GM18508 (cell line): ENCODE data around the gene RHNO1.

Source experiments
- ATAC-seq: cut with Tn5 transposase; IDR thresholded peaks from one replicate; pipeline ENCODE4 v1.9.1; 2021; ENCODE audit warnings: moderate number of reproducible peaks; ENCODE audit not compliant: insufficient read depth, unreplicated experiment

RHNO1 gene, protein sequence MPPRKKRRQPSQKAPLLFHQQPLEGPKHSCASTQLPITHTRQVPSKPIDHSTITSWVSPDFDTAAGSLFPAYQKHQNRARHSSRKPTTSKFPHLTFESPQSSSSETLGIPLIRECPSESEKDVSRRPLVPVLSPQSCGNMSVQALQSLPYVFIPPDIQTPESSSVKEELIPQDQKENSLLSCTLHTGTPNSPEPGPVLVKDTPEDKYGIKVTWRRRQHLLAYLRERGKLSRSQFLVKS

GRCh38 chr12:2877047-2877952, at the start of gene RHNO1, which contains the start of gene FOXM1:
RHNO1 (plus strand) TSS chr12:2877223; CDS start chr12:2885367, 8,144 bp downstream.
FOXM1 (minus strand) TSS chr12:2877174; CDS start chr12:2874478, 2,696 bp downstream.
- no peak for ATAC-seq

GRCh38 chr12:2829275-2829674, 47.7 kb upstream of the RHNO1 start:
- ATAC-seq, result no peak

GRCh38 chr12:2832550-2833127, 44.4 kb upstream of the RHNO1 start:
- no peak for ATAC-seq

DNA sequence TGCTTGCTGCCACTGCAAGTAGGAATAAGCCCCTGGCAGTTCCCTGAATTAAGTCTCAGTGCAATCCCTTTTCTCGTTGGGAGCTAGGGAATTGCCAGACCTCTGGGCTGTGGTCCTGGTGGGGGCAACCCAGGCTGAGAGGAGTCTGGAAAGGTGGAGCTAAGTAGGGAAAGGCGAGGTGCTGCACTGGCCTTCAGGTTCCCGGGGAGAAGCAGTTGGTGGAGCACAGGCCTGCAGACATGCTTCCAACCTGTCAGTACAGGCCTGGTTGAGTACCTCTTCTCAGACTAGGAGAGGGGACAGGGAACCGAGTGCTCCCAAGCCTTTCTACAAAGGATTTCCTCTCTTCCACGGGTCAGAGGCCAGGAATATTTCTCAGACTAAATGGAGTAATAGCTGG, 43.7 kb upstream of the RHNO1 start:
- no peak for ATAC-seq

GRCh38 chr12:2833810-2834209, 43.2 kb upstream of the RHNO1 start:
- ATAC-seq, result no peak

- ATAC-seq, result no peak
Observed at GRCh38 chr12:2834581-2835491, 42.2 kb upstream of the RHNO1 start, which contains the start of gene NRIP2. NRIP2 (minus strand) TSS chr12:2835035; CDS start chr12:2834983, 52 bp downstream.

DNA sequence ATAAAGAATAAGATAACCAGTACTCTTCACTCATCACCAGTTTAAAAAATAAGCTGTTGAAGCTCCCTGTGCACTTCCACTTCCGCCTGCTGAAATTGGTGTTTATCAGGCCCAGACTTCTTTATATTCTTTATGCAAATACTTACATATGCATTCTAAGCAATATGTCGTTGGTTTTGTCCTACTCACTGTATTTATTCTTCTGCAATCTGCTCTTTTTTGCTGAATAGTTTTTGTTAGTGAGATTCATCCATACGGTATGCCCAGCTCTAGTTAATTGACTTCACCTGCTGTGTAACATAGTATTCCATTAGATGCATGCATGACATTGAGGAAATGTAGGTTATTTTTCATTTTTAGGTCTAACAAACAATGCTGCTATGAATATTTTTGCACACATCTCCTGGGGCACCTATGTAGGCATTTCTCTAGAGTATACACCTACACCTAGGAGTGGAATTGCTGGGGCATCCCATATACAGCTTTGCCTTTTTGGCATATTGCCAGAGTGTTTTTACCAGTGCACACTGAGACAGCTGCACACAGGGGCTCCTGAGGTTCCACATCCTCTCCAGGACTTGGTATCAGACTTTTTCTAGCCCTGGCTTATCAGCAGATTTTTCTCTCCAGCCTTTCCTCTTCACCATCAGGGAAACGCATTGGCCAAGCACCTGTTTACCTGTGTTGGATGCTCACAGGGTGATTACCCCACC, 41.2 kb upstream of the RHNO1 start:
- no peak for ATAC-seq

- no peak for ATAC-seq
Observed at GRCh38 chr12:2836574-2836973, 40.4 kb upstream of the RHNO1 start.

- no peak for ATAC-seq
Observed at GRCh38 chr12:2841056-2841650, 35.9 kb upstream of the RHNO1 start.

GRCh38 chr12:2842948-2843347, 34.1 kb upstream of the RHNO1 start:
- ATAC-seq, result no peak

- ATAC-seq, result no peak
Observed at GRCh38 chr12:2844786-2845185, 32.2 kb upstream of the RHNO1 start.

DNA sequence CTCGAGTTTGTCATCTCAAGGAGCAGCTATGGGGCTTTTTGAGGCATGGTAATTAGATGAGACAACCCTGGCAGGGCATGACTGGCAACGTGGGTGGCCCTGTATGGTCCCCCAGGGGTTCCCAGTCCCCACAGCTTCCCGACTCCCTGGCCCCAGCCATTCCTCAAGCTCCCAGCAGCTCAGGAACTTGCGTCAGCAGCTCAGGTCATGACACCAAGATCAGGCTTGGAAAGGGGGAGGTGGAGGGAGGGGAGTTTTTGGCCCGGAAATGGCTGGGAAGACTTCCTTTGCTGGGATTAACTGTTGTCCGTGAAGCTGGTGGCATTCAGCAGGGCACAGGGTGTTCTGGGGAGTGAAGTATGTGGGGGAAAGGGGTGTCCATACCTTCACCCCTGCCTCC, 31.7 kb upstream of the RHNO1 start:
- no peak for ATAC-seq

DNA sequence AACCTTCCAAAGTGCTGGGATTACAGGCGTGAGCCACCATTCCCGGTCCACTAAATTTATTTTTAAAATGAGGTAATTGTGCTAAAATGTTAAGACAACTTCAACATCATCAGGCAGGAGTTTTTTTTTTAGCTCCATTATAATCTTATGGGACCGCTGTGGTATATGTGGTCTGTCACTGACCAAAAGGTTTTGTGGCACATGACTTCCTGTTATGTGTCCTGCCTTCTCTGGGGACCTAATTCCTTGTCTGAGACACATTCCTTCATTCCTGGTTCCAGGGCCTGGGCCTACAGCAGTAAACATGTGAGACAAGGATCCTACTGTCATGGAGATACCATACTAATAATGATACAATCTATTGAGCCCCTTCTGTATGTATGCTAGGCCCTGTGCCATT, 25.1 kb upstream of the RHNO1 start:
- no peak for ATAC-seq

GRCh38 chr12:2853626-2854025, 23.4 kb upstream of the RHNO1 start:
- ATAC-seq, result no peak

DNA sequence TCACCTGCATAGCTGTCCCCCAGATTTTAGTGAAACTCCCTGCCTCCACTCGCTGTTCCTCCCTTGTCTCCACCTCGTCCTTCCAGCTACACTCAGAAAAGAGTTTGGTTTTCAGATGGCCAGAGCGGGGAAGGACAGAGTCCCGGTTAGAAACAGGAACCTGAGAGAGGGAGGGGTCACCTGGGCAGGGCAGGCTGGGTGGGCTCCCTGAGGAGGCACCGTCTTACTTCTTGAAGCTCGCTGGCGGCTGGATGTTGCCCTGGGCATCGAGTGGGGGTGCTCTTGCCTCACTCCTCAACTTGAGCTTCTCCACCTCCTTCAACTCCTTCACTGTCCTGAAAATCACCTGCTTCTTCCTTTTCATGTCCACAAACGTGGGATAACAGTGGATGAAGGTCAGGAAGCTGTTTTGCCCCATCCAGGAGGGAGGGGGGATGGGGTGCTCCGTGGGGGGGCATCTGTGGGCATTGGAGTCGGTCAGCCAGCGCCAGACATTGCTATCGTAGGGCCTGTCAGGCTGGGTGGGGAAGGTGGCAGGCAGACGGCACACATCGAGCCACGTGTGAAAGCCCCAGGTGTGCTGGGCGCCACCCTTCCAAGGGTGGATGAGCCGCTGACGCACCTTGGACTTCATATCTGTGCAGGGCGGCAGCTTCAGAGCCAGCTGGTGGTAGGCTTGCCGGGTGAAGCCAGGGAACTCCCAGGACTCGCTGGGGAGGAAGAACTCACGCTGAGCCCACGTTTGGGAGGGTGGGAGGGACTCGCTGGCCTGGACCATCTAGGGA, 22.2 kb upstream of the RHNO1 start:
- no peak for ATAC-seq

GRCh38 chr12:2855546-2855945, 21.5 kb upstream of the RHNO1 start:
- ATAC-seq, result no peak

GRCh38 chr12:2856051-2856450, 21.0 kb upstream of the RHNO1 start:
- ATAC-seq, result no peak

DNA sequence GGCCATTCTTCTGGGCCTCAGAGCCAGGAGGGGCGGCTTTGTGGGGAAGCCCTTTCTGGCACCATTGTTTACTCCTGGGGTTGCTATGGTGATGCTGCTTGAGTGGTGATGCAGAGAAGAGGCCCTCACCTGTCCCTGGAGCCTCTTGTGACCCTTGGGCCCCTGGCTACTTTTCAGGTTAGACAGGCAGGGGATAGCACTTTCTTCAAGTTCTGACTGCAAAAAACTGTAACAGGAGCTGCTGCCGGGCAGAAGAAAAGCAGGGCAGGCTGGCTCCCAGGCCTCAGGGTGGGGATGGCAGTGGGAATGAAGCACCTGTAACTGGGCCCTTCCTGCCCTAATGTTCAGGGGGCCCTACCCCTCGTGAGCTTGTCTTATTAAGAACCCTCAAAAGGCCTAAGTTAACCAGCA, 20.0 kb upstream of the RHNO1 start, which contains the start of gene TEX52:
Gene TEX52 (minus strand): TSS at position 19 of the 411 bp plus-strand sequence. CDS start 13 bp downstream, at position 6.
- no peak for ATAC-seq
